Cardiac ventricle fibroblast (primary cell): ENCODE measurements around the gene RBFOX2. TPM values are rescaled to one million over a fixed set of nuclear protein-coding genes. Genes with fewer than 3 reads are reported as not detected.

ENCODE experiments used
- total RNA-seq: library from RNA; depleted of rRNA; stranded (reverse); fragments of >200 nt; gene quantifications from 2 replicates; pipeline ENCODE4 v1.2.3, GENCODE V29; 2015

Gene RBFOX2
- 98.7 and 104 TPM in 2 replicates for total RNA-seq

GRCh38 chr22:36028646-36029405, at the start of gene RBFOX2:
Gene RBFOX2, minus strand, starts transcription at chr22:36028824. Its CDS starts 399 bp downstream, at chr22:36028425.

GRCh38 chr22:35717572-35717971, 311.1 kb downstream of the RBFOX2 start, which contains the start of gene APOL5:
Gene APOL5, plus strand, starts transcription at chr22:35717872. Its CDS starts 0 bp downstream, at chr22:35717872.

Other genes with a start within 250 kb of the RBFOX2 start
- gene APOL3, start 131.9 kb upstream of the RBFOX2 start, total RNA-seq = 13.9 and 22.9 TPM in 2 replicates
- gene APOL4, start 173.0 kb upstream of the RBFOX2 start, total RNA-seq = 4.3 and 5.1 TPM in 2 replicates
- gene APOL2, start 210.7 kb upstream of the RBFOX2 start, total RNA-seq = 28.3 and 31.0 TPM in 2 replicates
- gene APOL1, start 224.3 kb upstream of the RBFOX2 start, total RNA-seq = 17.5 and 18.8 TPM in 2 replicates